ENCODE measurements around the gene CYP27C1.
"Not testable (repeated sequence)": the region's sequence is repeated elsewhere in the genome, so short reads cannot be mapped to it uniquely, and the experiment has no call there.

CYP27C1 gene

GRCh38 chr2:127220768-127221527 lies 849 bp upstream of the CYP27C1 start:
- DNase-seq, result peak in 1 of 3 donors; percentile 29

DNA sequence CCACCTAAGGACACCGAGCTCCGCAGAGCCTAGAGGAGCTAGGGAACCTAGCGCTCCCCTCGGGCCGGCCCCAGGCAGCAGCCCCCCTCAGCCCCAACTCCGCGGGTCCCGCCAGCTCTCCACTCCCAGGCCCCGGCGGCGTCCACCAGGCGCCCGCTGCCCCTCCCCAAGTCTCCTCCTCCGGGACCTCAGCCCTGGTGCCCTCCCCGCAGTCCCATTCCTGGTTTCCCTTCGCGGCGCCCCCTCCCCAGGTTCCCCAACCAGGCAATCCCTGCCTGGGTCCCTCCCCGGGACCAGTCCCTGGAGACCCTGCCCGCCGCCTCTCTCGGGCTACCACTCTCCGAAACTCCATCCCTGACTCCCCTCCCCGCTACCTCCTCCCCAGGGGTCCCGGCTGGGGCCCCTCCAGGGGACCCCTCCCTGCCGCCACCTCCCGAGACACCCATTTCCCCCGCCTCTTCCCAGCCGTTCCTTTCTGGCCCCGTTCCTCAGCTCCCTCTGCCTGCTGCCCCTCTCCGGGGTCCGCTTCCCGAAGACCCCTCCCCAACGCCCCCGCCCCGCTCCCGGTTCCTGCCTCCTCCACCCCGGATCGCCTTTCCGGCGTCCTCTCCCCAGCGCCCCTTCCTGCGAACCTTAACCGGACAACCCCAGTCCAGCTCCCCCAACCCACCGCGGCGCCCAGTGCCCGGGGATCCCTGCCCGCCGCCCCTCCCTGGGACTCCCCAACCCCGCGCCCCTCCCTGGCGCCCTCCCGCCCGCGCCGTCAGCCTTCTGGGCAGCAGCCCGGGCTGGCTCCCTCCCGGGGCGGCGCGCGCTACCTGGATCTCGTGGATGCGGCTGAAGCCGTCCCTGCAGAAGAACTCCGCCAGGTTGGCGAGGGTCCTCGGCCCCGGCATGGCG lies 678 bp downstream of the CYP27C1 start:
- DNase-seq, result peak in 1 of 3 donors; percentile 39

DNA sequence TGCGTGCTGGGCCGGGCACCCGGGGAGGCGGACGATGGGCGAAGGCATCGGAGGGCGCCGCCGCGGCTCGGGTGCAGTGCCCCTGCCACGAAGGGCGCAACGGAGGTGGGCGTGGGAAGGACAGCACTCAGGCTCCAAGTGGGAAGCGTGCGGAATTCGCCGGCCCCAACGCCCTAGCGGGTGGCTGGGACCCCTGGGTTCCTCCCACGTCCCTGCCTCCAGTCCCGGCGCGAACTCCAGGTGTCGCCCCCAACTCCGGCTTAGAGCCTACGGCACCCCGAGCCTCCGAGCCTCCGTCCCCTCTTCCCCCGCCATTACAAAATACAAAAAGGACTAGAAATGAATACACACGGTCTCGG lies 1.3 kb downstream of the CYP27C1 start:
- peak in 1 of 3 donors; percentile 25 for DNase-seq

- peak; percentile 38 to 58 (median 43) for DNase-seq
Measured at GRCh38 chr2:127217470-127218325, 2.4 kb downstream of the CYP27C1 start.

DNA sequence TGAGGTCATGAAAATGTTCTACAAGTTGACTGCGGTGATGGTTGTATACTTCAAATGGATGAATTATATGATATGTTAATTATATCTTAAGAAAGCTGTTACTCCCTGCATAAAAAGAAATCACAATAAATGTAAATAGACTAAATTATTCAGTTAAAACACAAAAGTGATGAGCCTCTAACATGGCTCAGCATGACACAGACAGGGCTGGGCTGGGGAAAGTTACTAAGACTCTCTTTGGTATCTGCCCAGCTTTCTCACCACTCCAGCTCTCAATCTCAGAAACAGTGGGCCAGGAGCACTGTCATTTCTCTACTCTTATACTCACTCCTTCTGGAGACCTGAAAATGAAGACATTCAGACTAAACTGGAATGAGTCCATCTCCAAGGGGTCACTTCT lies 3.5 kb downstream of the CYP27C1 start:
- no peak for DNase-seq

- DNase-seq, result no peak
Measured at GRCh38 chr2:127216095-127216494, 4.0 kb downstream of the CYP27C1 start.

GRCh38 chr2:127214201-127214600 lies 5.9 kb downstream of the CYP27C1 start:
- not testable (repeated sequence) for DNase-seq

GRCh38 chr2:127208313-127208712 lies 11.8 kb downstream of the CYP27C1 start:
- no peak for DNase-seq

GRCh38 chr2:127205218-127206125 lies 14.6 kb downstream of the CYP27C1 start:
- no peak for DNase-seq

- no peak for DNase-seq
Measured at GRCh38 chr2:127201452-127201851, 18.6 kb downstream of the CYP27C1 start.

DNA sequence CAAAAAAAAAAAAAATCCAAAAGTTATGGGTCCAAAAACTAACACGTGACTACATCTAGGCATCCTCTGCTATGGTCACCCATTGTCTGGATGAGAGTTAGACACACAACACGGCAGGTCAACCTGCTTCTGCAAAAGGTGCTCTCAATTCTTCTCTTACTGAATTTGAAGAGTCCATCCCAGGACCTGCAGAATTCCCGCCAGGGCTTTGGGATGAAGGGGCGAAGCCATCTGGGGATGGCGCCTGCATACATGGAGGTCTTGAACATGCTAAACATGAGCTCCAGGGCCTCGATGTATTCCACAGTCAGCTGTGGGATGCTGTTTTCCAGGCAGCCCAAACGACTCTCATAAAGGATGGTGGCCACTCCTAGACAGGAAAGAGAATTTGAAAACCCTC lies 19.1 kb downstream of the CYP27C1 start:
- no peak for DNase-seq

DNA sequence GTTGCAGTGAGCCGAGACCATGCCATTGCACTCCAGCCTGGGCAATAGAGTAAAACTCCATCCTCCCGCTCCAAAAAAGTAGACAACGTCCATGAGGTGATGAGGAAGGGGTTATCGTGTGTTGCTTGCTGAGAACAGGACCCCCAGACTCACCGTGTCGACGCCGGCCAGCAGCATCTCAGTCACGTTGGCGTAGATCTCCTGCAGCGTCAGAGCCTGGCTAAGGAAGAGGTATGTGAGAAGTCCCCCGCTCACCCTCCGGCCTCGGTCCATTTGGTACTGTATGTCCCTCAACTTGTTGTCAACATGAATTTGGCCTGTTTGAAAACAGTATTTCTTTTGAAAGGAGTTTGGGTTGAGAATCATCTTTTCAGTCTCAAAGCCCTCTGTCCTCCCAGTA lies 20.9 kb downstream of the CYP27C1 start:
- DNase-seq, result no peak

DNA sequence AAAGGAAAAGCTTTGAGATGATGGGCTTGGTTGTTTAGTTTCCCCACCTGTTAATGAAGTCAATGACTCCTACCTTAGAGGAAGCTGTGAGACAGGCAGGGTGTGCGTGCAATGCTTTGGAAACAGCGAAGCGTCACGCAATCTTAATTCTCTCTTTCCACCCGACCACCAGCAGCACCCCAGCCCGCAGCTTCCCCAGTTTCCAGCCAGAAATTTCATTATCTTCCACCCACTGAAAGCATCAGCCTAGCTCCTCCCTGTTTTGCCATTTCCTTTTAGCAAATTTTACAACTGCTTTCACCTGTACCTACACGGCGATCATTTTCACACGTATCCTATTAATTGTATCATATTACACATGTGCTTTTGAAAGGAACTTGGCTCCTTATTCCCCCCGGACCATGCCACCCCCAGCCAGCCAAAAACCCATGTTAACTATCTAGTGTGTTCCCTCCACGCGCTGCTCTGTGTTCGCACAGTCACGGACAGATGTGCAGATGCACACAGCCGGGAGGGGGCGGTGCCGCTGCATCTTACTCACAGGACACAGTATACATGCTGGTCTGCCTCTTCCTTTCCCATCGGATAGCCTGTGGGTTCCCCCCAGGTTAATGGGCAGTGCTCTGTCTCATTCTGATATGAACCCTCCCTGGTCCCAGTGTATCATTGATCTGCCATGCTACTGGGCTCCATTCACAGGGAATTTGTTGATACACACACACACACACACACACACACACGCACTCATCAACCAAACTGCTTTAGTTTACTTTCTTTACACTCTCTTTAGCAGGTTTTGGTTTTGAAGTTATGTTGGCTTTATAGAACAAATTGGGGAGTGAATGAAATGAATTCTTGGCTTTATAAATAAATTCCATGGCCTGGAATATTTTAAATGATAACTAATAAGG lies 22.4 kb downstream of the CYP27C1 start:
- peak; percentile 50 to 78 (median 67) for DNase-seq

- peak in 2 of 3 donors; percentile 28 to 42 for DNase-seq
Measured at GRCh38 chr2:127196998-127197397, 23.1 kb downstream of the CYP27C1 start.

GRCh38 chr2:127196549-127196948 lies 23.6 kb downstream of the CYP27C1 start:
- no peak for DNase-seq

GRCh38 chr2:127195140-127196074 lies 24.7 kb downstream of the CYP27C1 start:
- no peak for DNase-seq

DNA sequence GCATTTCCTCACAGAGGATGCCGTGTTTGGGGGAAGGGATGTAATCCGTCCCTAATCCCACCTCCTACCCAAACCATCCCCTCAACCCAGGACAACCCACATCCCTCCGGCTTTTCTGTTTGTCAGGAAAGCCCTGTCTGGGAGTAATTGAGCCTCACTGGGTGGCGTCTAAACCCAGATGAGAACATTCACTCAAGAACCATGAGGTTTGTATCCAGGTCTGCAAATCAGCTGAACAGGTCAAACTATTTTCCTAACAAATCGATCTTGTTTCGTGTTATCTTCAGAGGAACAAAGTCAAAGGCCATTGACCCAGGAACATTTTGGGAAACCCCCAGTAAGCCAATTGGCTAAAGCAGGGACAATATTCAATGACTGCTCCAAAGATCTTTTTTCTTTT lies 25.7 kb downstream of the CYP27C1 start:
- DNase-seq, result no peak

DNA sequence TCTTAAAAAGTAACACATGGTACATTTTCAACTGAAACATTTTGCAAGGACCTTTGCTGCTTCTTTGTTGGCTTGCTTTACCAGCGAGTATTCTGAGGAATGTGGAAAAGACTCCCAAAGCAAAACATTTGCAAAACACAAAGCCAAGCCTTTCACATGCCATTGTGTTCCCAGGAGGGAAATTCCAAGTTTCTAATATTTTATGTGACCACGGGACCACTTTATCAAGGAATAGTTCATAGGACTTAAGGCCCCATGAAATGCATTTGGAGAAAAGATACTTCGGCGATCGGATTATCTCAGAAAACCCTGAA lies 26.2 kb downstream of the CYP27C1 start:
- DNase-seq, result no peak

DNA sequence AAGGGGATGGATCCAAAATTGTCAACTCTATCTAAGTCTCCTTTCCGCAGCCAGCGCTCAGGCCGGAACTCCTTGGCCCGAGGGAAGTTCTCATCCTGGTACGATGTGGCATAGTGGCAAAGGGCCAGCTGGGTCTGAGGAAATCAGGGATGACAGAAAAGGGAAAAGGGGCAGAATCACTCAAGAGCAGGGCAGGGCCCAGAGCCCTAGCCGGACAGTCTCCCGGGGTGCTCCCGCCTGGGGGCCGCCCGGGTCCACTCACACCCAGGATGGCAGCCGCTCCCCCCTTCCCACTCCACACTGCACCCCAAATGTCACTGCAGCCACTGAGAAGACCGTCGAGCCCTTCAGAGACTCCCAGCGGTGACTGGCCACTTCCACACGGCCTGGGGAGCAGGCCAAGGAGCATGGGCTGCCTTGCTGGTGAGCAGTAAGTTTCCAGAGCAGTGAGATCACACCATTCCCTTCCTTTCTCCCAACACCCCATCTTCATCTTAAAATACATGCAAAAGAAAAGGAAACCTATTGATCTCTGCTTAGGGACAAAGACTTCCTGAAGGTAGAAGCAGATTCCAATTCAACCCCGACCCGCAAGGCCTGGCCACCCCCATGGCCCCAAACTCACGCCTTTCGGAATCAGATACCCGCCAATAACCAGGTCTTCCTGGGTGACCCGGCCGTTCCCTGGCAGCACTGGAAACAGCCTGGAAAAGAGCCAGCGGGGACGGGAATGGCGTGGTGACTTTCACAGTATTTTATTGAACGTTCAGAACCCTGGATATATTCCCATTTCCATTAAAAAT lies 26.7 kb downstream of the CYP27C1 start:
- no peak for DNase-seq

All from suppressor macrophage treated with lipopolysaccharide for 1 hour (primary cell).